Dermis blood vessel endothelial cell (primary cell): ENCODE data around the gene DPH5. TPM values are rescaled to one million over a fixed set of nuclear protein-coding genes. Genes with fewer than 3 reads are reported as not detected.
"Not testable (repeated sequence)": the region's sequence is repeated elsewhere in the genome, so short reads cannot be mapped to it uniquely, and the experiment has no call there.

Source experiments
- DNase-seq: peaks from one replicate; pipeline ENCODE4 v3.0.0; 2010
- total RNA-seq: library from RNA; depleted of rRNA; stranded (reverse); fragments of >200 nt; gene quantifications from 2 replicates; pipeline ENCODE4 v1.2.3, GENCODE V29; 2014

DPH5 gene, protein sequence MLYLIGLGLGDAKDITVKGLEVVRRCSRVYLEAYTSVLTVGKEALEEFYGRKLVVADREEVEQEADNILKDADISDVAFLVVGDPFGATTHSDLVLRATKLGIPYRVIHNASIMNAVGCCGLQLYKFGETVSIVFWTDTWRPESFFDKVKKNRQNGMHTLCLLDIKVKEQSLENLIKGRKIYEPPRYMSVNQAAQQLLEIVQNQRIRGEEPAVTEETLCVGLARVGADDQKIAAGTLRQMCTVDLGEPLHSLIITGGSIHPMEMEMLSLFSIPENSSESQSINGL
- 19.8 and 21.3 TPM in 2 replicates for total RNA-seq

DNA sequence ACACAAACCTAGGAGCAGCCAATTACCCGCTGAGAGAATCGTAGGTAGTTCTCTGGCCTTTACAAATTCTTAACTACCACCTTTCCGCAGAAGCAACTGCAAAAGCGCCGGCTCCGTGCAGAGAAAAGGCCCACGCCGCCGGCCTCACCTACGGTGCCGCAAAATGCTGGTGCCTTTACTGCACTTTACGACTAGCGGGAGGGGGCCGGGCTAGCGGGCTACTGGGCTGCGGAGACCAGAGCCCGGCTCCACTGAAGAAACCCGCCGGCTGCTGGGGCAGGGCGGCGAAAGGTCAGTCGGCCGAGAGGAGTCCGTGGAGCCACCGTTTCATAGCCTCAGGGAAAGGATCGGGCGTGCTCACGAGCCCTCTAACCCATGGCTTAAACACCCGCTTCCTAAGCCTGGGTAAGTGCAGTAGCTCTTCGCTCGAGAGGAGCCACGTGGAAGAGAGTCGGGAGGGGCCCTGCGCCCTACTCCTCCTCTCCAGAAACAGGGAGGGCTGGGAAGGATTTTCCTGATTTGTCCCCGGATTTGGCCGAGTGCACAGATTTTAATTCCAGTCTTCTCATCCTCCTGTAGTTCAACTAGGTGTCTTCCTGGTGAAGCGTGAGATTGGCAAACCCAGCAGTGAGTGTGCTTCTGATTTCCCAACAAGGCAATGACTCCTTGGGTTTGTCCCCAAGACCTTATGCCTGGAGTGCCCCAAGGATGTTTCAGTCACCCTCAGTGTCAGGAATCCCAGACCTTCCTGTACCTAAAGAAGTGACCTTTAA, at the start of gene DPH5:
Gene DPH5, minus strand, starts transcription at position 128 of the 773 bp plus-strand sequence. CDS start 341 bp downstream, outside the sequence.
- peak; percentile 93 for DNase-seq

DNA sequence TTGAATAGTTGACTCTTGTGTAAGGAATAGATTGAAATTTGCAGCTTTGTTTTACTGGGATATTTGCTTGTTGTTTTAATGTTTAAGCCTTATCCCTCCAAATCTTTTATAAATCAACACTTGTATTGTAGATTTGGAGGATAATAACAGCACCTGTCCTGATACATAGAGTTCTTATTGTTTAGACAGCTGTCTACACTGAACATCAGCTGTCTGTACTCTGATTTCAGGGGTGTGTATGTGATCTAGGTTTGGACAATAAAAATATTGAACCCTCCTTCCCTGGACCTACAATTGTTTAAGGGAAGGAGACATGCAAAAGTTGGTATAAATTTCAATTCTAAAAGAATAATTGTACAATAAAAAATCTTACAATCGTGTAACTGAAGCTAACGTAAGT, 48.3 kb upstream of the DPH5 start:
- no peak for DNase-seq

DNA sequence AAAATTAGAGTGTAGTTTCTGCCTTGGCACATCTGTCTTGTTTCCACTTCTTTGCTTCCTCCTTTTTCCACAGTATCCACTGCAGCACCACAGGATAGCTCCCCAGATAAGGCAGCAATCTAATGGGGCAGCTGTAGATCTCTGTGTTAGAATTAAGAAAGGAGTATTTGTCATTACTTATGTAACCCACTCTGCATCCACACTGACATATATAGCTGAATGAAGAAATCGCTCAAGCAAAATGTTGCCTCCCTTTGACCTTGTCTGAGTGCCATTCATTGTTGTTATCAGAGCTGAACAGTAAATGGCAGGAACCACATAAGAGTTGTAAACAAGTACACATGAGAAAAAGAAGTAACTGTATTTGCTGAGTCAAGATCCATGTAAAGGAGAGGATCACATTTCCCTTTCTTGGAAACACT, 45.9 kb upstream of the DPH5 start:
- peak; percentile 51 for DNase-seq

DNA sequence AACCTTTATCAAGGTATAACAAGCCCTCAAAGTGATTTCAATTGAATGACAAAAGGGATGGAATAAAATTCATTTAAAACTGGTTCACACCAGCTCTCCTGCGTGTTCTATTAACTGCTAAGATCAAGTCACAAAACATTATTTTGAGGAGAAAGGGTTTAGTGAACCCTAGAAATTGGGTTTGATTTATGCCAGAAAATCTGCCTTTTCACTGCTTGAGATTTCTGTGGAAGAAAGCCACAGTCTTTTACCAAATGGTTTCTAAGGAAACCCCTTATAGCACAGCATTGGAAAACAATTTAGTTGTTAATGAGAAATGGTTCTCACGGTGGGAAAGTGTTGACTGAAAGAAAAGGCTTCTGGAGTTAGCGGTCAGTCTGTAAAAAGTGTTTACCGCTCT, 43.6 kb upstream of the DPH5 start:
- no peak for DNase-seq

DNA sequence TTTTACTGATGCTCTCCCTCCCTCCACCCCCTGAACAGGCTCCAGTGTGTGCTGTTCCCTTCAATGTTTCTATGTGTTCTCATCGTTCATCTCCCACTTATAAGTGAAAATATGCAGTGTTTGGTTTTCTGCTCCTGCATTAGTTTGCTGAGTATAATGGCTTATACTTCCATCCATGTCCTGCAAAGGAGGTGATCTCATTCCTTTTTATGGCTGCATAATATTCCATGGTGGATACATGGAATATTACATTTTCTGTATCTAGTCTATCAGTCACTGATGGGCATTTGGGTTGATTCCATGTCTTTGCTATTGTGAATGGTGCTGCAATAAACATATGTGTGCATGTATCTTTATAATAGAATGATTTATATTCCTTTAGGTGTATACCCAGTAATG, 41.4 kb upstream of the DPH5 start:
- not testable (repeated sequence) for DNase-seq

DNA sequence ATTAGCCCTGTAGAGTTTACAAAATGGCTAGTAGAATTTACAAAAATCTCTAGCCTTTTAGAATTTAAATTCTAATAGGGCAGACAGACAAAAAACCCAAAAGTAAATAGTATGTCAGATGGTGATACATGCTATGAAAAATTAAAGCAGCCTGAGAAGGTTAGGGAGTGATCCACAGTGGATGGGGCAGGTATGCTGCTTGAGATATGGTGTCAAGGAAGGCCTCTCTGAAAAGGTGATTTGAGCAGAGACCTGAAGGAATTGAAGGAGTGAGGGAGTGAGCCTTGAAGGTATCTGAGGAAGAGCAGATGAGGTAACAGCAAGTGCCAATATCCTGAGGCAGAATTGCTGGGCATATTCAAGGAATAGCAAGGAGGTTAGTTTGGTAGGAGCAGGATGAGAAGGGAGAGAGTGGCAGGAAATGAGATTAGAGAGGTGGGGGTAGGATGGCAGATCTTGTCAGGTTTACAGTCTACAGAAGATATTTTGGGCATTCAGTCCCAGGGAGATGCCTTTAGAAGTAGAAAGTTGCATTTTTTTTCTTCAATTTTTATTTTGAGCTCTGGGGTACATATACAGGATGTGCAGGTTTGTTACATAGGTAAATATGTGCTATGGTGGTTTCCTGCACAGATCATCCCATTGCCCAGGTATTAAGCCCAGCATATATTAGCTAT, 40.8 kb upstream of the DPH5 start:
- no peak for DNase-seq

DNA sequence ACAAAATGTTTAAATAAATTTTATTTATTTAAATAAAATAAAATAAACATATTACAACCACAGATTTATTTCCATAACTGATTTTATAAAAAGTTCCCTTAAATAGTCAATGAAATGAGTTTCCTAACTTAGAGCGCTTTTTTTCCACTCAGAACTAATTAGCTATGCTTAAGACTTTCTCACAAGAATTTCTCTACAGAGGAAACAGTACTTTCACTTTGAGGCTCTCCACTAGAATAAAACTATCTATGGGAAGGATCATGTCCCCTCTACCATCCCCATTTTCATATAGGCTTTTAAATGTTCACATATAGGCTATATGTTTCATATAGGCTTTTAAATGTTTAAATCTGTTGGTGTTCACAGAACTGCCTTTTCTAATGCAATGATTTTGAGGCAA, 40.0 kb upstream of the DPH5 start:
- no peak for DNase-seq

DNA sequence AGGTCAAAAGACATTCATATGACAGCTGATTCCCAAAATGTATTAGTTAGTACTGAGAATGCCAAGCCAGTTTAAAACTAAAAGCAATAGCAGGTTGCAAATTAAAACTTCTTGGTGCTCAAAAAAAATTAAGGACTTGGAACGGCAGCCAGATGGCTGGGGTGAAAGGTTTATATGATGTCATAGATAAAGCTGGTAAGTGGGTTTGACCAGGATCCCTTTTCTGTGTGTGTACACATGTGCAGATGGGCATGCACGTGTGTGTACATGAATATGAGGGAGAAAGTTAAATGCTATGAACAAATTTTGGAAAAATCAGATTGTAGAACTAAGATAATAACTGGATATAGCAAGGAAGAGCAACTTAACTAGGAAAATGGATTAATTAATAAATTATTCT, 39.1 kb upstream of the DPH5 start:
- DNase-seq = no peak

DNA sequence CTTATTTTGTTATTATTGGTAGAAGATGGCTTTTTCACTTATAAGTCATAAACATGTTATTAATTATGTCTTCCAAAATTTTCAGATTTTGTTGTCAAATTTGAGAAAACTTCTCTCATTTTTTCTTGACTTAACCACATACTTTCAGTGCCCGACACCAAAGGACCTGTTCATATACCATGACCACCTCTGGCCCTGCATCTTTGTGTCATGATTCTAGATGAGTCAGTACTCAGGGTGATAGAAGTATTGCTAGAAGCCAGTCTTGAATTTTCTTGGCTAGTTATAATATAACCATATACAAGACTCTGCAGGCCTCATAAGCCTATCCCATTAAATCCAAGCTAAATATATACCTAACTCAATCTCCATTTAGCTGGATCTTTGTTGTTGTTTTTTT, 35.4 kb upstream of the DPH5 start:
- DNase-seq = no peak

DNA sequence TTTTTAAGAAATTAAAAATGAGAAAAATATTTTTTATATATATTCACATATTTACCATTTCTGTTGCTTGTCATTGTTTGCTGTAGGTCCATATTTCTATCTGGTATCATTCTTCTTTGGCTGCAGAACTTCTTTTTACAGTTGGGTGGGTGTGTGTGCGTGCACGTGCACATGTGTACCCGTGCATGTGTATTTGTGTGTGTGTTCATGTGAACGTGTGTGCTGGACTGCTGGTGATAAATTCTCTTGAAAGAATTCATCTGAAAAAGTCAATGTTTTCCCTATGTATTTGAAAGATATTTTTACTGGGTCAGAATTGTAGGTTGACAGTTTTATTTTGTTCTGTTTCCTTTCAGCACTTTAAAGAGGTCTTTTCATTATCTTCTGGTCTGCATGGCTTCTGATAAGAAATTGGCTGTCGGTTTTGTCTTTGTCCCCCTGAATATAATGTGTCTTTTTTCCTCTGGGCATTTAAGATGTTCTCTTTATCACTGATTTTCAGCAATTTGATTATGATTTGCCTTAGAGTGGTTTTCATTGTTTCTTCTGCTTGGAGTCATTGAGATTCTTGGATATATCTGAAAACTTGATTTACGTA, 34.5 kb upstream of the DPH5 start:
- no peak for DNase-seq

DNA sequence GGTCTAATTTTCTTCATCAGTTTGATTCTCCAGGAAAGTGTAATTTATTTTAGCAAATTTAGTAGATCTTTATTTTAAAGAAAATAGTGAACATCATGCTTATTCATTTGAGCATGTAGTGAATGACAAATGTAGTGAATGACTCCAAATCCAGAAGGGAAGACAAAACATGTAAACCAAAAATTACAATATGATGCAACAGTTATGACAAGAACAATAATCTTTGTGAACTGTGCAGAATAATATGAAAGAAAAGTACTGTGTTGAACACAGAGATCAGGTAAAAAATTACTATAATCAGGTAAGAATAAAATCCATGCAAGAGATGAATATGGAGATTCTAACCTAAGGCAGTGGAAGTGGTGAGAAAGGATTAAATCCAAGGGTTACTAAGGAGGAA, 30.0 kb upstream of the DPH5 start:
- no peak for DNase-seq

DNA sequence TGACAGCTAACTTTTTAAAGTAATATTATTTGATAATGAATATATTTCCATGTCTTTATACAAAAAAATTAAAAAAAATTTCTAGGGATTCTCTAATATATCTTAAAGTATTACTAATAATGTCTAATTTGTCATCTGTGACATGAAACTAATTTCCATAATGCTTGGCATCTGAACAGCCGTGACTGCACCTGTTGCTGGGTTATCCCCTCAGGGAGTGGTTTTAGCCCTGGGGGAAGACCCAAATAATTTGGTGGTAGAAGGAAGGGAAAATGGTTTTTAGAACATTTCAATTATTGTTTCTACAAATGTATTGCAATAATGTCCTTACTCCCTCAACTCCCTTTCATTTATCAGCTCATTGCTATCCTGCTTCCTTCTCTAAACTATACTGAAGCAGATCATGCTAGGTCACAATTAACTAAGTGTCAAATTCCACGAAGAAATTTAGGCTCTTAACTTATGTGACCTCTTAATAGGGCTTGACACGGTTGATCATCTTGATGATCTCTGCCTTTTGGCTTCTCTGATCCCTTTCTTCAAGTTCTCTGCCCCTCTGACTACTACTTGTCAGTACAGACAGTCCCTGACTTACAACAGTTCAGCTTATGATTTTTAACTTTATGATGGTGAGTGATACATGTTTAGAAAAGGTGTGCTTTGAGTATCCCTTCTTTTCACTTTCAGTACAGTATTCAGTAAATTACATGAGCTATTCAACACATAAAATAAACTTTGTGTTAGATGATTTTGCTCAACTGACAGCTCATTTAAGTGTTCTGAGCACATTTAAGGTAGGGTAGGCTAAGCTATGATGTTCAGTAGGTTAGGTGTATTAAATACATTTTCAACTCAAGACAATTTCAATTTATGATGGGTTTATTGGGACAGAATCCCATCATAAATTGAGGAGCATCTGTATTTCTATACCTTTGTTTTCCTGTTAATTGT, 26.4 kb upstream of the DPH5 start:
- DNase-seq = no peak

DNA sequence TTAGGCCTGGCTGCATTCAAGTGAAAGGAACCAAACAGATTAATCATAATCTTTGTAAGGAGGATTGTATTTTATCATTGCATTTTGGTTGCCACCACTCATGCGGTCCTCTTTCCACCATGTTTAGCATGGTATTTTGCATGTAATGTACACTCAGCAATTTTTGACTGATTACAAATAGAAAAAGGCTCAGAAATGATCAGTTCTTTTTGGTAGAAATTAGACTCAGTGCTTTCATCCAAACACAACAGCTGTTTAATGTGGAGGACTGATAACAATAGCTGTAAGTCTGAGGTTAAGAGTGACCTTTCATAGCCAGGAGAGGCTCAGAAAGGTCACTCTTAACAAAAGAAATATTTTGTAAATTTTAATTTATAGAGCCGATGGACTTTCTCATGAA, 25.3 kb upstream of the DPH5 start:
- no peak for DNase-seq

DNA sequence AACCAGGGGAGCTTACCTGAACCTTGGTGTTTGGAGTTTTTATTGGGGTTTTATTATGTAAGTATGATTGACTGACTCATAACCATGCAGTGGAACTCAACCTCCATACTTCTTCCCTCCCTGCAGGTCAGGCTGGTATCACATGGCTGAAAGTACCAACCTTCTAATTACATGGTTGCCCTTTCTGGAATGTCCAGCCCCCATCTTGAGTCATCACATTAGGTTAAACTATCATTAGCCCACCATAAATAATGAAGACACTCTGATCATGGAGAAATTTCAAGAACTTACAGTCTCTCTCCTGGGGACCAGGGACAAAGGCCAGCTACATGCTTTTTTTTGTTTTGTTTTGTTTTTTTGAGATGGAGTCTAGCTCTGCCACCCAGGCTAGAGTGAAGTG, 19.2 kb upstream of the DPH5 start:
- no peak for DNase-seq

DNA sequence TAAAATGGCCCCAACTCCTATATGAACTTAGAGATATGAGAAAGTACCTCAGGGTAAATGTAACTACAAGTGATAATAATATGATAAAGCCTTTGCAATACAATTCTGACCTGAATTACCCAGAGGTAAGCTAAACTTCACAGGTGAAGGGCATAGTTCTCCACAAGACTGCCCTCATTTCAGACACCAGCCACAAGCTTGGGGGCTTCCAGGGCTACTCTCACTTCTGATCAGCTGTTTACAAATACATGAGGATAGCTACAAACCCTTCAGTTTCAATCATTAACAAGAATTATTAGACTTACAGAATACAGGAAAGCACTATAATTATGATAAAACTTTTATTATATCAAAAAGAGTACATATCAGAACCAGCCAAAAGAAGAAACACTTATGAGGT, 18.7 kb upstream of the DPH5 start:
- no peak for DNase-seq

DNA sequence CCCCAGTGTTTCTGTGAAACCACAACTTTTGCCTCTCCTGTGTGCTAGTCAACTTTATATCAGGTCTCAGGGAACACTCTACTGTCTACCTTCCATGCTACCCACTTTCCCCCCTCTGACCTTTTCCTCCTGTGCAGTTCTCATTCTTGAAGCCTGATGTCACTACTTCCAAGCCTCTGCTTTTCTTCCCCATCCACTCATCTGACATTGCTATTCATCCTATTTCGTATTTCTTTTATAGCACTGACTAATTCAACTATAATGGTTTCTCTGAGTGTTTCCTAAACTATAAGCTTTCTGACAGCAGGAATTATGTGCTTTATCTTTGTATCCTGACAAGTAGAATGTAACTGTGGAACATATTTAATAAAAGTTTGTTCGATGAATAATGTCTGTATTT, 18.2 kb upstream of the DPH5 start:
- peak; percentile 44 for DNase-seq

DNA sequence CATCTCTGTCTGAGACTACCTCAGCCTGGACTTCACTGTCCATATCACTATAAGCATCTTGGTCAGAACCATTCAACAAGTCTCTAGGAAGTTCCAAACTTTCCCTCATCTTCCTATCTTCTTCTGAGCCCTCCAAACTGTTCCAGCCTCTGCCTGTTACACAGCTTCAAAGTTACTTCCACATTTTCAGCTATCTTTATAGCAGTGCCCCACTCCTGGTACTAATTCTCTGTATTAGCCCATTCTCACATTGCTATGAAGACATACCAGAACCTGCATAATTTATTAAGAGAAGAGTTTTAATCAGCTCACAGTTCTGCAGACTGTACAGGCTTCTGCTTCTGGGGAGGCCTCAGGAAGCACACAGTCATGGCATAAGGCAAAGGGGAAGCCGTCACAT, 15.7 kb upstream of the DPH5 start:
- no peak for DNase-seq

DNA sequence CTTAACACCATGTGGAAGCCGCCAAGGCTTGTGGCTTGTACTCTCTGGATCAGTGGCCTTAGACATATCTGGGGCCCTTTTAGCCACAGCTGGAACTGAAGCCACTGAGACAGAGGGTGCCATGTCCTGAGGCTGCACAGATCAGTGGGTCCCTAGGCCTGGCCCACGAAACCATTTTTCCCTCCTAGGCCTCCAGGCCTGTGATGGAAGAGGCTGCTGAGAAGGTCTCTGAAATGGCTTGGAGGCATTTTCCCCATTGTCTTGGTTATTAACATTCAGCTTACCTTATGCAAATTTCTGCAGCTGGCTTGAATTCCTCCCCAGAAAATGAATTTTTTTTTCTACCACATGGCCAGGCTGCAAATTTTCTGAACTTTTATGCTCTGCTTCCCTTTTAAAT, 15.1 kb upstream of the DPH5 start:
- DNase-seq = no peak

DNA sequence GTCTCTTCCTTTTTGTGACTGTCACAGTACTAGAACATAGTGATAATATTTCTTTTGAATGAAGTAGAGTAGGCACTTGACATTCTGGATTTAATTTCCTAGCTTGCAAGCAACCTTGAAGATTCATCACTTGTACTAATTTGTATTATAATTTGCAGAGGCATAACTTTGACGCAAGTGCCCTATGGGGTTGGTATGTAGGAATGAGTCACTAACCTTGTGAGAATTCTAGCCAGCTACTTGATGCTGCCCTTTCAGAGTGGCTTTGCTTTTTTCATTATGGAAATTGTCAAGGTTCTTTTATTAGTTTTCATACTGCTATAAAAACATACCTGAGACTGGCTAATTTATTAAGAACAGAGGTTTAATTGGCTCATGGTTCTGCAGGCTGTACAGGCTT, 13.7 kb upstream of the DPH5 start:
- no peak for DNase-seq

DNA sequence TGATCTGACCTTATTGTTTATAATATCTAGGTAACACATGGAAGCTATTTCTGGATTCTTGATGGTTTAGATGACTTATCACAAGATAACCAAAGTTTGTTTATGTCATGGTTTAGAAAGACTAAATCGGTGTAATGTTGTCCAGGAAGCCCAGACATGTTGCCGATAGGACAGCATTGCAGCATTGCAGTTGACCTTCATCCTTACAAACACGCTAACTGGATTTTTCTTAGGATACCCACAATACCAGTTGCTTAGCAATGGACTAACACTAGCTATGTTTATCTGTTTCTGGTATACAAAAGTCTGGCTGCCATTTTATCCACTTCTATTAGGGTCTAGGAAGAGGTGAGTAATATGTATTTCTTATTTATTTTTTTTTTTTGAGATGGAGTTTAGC, 11.7 kb upstream of the DPH5 start:
- no peak for DNase-seq

DNA sequence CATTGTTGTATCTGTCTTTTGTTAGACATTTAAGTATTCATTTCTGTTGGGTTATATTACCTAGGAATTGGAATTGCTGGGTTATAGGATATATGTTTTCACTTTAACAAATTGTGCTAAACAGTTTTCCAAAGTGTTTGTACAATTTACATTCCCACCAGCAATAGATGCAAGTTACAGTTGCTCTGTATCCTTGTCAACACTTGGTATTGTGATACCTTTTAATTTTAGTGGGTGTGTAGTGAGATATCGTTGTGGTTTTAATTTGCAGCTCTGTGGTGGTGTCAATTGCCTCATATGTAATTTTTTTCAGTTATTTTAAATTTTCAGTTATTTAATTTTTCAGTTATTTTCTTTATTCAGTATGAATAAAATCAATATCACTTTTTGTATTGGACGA, 7.4 kb upstream of the DPH5 start:
- DNase-seq = no peak

DNA sequence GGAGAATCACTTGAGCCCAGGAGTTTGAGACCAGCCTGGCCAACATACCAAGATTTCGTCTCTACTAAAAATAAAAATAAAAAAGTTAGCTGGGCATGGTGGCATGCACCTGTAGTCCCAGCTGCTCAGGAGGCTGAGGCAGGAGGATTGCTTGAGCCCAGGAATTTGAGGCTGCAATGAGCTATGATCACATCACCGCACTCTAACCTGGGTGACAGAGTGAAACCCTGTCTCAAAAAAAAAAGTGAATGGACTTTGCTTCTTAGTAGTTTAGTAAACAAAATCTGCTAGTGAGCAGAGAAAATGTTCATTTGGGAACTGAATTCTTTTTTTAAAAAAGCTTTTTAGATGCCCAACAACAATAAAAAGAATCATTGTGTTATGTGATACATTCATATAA, 6.5 kb upstream of the DPH5 start:
- not testable (repeated sequence) for DNase-seq
